ENCODE measurements around the gene DISC1.
A peak's percentile ranks its signal among the peaks of the same experiment; 100 is the strongest.
"Not testable (repeated sequence)": the region's sequence is repeated elsewhere in the genome, so short reads cannot be mapped to it uniquely, and the experiment has no call there.

DISC1 gene

GRCh38 chr1:231893400-231894102 is 267.0 kb downstream of the DISC1 start:
- no peak for DNase-seq (ENCODE audit: low spot score)

GRCh38 chr1:231896806-231897205 is 270.2 kb downstream of the DISC1 start:
- DNase-seq (ENCODE audit: low spot score): no peak

DNA sequence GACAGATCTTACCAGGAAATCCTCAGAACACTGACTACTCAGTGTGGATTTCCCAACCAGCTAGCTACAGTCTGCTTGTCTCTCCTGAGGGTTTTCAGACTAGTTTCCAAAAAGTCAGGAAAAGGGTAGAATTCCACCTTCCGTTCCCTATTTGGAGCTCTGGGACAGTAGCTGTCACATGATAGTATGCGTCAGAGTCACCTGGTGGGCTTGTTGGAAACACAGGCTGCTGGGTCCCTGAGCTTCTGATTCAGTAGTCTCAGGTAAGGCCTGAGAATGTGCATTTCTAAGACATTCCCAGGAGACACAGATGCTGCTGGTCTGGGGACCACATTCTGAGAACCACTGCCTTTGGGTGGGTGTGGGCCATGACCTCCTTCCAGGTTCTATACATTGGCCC is 272.5 kb downstream of the DISC1 start:
- DNase-seq (ENCODE audit: low spot score): no peak

DNA sequence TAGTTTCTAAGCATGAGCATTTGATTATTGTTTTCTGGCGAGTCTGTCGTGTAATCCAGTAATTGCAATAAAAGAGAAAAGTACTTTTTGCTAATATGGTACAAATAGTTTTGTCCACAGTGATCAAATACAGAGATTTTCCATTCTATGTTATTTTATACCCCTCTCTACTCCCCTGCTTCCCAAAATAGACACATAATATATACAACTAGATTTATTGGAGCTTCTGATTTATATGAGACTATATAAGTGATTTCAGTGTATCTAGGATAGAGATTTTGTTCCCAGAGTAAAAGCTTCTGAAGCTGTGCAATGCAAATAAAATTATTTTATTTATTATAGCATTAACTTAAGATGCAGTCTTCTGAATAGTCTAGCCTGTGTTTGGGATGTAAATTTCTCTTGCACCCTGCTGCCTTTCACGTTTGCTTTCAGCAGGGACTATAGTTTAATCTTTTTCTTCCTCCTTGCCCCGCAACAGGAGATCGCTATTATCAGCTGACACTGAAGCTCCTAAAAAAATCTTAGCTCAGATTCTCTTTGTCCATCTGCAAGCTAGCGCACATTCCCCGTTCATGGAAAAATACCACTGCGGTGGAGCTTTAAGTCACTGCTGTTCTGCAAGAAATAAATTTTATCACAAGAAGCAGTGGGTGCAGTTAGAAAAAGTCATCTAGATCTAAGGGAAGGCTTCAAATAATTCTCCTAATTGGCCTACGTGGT is 273.3 kb downstream of the DISC1 start:
- no peak for DNase-seq (ENCODE audit: low spot score)

DNA sequence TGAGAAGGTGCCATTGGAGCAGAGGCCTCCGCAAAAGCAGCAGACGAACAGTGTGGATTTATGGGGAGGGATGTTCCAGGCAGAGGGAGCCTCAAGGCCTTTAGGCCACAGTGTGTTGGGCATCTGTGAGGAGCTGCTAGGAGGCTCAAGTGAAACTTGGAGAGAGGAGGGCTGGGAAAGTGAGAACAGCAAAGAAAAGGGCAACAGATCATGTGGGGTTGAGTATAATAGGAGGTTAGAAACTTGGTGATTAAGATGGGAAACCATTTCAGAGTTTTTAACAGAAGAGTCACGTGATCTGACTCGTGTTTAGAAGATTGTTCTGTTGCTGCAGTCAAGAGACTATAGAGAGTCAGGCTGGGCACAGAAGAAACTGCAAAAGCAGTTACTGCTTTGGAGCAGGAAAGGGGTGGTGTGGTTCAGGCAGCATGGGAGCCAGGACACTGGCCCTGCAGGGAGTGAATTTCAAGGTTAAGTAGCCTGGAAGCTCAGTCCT is 277.0 kb downstream of the DISC1 start:
- DNase-seq (ENCODE audit: low spot score): no peak

- not testable (repeated sequence) for DNase-seq (ENCODE audit: low spot score)
These were observed 280.7 kb downstream of the DISC1 start for GRCh38 chr1:231907310-231907709.

DNA sequence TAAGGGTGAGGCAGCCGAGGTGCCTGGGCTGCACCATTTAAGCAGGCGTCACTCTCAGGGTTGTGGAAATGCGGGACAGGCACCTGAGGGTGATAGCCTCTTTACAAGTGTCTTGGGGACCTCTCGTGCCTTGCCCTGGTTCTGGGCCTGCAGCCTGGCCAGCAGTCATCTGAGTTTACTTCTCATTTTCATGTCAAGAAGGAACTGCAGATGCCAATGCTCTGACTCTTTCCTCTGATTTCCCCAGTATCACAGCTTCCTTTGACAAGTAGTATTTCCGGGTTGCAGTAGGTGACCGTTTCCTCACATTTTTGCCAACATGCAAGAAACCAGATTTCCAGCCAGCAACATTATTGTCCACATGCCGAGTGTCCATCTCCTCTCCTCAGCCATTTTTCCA is 286.9 kb downstream of the DISC1 start:
- DNase-seq (ENCODE audit: low spot score): no peak

- peak; percentile 24 for DNase-seq (ENCODE audit: low spot score)
These were observed 291.8 kb downstream of the DISC1 start for GRCh38 chr1:231918239-231919015.

DNA sequence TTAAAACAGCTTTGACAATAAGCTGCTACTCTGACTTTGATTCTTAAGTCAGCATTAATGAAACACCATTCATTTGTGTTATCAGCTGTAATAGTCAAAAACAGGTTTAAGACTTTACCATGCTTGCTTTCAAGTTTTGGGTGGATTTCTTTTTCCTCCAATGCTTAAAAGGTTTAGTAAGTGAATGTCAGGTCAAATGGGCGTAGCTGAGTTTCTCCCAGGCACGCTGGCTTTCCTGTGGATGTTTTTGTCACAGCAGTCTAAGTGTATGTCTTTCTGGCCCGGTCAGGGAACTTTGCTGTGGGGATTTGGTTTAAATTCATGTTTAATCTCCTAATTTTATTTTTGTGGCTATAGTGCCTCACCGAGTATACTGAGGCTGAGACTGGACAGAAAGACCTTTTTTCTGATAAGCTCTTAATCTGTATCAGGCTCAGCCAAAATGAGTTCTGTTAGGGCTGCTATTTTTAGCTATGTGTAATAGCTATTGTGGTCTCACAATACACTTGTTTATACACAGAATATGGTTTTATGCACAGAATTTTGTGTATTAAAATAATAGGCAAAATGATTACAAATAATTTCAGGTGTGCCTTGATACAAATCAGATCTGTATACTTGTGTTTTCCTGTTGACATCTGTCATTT is 292.8 kb downstream of the DISC1 start:
- DNase-seq (ENCODE audit: low spot score): no peak

- DNase-seq (ENCODE audit: low spot score): no peak
These were observed 293.3 kb downstream of the DISC1 start for GRCh38 chr1:231919886-231920285.

- DNase-seq (ENCODE audit: low spot score): no peak
These were observed 295.2 kb downstream of the DISC1 start for GRCh38 chr1:231921646-231922345.

GRCh38 chr1:231923491-231924041 is 297.0 kb downstream of the DISC1 start:
- no peak for DNase-seq (ENCODE audit: low spot score)

- no peak for DNase-seq (ENCODE audit: low spot score)
These were observed 297.6 kb downstream of the DISC1 start for GRCh38 chr1:231924180-231924579.

- no peak for DNase-seq (ENCODE audit: low spot score)
These were observed 299.3 kb downstream of the DISC1 start for GRCh38 chr1:231925864-231926263.

- peak; percentile 13 for DNase-seq (ENCODE audit: low spot score)
These were observed 299.8 kb downstream of the DISC1 start for GRCh38 chr1:231926340-231926739.

- DNase-seq (ENCODE audit: low spot score): no peak
These were observed 300.3 kb downstream of the DISC1 start for GRCh38 chr1:231926933-231927332.

DNA sequence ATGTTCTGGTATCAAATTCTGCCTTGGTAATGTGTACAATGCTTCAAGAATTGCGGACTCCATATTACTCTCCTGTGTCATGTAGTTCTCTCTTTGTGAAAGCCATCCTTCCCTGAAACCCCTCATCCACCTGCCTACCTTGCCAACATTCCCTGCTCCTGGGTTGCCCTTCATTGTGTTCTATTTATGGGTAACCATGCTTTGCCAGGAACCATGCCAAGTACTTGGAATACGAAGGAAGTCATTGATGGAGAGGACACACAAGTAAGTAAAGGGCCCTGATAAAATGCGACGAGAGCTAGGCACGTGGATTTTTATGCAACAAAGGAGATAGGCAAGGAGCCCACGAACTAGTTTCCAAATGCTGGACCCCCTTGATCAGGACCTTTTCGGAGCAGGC is 300.8 kb downstream of the DISC1 start:
- DNase-seq (ENCODE audit: low spot score): no peak

DNA sequence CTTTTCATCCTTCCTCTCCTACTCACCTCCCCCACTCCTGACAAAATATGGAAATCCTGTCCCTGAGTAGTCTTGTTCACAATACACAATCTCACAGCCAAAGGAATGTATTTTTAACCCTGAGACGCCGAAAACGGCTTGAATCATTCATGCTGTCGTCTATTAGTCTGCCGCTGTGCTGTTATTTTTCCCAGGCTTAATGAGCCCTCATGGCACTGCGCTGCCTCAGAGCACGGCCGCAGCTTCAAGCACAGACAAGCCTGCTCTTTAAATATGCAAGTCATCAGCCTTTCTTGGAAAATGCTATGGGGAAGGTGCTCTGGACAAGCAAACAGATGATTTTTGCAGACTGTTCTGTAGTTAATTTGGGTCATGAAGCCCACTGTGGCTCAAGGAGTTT is 302.7 kb downstream of the DISC1 start:
- DNase-seq (ENCODE audit: low spot score): no peak

- no peak for DNase-seq (ENCODE audit: low spot score)
These were observed 303.8 kb downstream of the DISC1 start for GRCh38 chr1:231930257-231930947.

- no peak for DNase-seq (ENCODE audit: low spot score)
These were observed 304.6 kb downstream of the DISC1 start for GRCh38 chr1:231931146-231931545.

Measured in activated CD4-positive, alpha-beta T cell treated with anti-CD3 and anti-CD28 coated beads, Interleukin-2, Interleukin-4, amounts not matched to agents 100 ng/mL and 50 ng/mL, durations not matched to agents 16 hours and 8 hours (primary cell).